Choroid plexus epithelial cell (primary cell): ENCODE data around the gene ZFAND2A.
"Not testable (repeated sequence)": the region's sequence is repeated elsewhere in the genome, so short reads cannot be mapped to it uniquely, and the experiment has no call there.

Experiments used
- DNase-seq: peaks from one replicate; pipeline ENCODE4 v3.0.0-alpha.2; 2010; ENCODE audit warnings: low read depth
- H3K4me3 ChIP-seq: 2 replicates; pipeline ENCODE4 v1.5.1; 2011; ENCODE audit warnings: low read depth, mild to moderate bottlenecking, control low read depth, low read length, moderate library complexity
- TF ChIP-seq, protein P1 (sequence below): conservative IDR thresholded peaks from 2 replicates; pipeline ENCODE4 v1.5.1; 2011; ENCODE audit warnings: low read depth, mild to moderate bottlenecking, control low read depth, inconsistent platforms, low read length, moderate library complexity

Gene ZFAND2A

DNA sequence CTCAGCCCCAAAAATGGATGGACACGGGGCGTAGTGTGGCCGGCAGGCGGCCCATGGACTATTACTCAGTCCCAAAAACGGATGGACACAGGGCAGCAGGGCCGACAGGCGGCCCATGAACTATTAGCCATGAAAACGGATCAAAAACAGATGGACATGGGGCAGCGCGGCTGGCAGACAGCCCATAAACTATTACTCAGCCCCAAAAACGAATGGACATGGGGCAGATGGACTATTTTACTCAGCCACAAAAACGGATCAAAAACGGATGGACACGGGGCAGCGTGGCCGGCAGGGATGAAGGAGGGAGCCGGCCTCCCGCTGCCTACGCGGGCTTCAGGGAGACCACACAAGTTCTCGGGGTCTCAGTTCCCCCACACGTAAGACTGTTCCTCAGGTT, 39.2 kb downstream of the ZFAND2A start:
- DNase-seq, result no peak
- TF ChIP-seq, protein P1, sequence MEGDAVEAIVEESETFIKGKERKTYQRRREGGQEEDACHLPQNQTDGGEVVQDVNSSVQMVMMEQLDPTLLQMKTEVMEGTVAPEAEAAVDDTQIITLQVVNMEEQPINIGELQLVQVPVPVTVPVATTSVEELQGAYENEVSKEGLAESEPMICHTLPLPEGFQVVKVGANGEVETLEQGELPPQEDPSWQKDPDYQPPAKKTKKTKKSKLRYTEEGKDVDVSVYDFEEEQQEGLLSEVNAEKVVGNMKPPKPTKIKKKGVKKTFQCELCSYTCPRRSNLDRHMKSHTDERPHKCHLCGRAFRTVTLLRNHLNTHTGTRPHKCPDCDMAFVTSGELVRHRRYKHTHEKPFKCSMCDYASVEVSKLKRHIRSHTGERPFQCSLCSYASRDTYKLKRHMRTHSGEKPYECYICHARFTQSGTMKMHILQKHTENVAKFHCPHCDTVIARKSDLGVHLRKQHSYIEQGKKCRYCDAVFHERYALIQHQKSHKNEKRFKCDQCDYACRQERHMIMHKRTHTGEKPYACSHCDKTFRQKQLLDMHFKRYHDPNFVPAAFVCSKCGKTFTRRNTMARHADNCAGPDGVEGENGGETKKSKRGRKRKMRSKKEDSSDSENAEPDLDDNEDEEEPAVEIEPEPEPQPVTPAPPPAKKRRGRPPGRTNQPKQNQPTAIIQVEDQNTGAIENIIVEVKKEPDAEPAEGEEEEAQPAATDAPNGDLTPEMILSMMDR, result no peak
- H3K4me3 ChIP-seq, result no peak overlapping the region

DNA sequence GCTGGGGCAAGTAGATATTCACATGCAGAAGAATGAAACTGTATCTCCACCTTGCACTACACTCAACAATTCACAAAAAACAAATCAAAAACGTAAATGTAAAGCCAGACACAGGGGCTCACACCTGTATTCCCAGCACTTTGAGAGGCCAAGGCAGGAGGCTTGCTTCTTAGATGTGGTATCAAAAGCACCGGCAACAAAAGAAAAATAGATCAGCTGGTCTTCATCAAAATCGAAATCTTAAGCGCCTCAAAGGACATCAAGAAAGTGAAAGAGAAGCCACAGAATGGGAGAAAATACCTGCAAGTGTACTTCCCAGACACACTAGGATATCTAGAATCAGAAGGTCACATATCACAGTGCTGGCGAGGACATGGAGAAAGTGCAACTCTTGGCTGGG, 40.8 kb downstream of the ZFAND2A start:
- DNase-seq, result no peak
- TF ChIP-seq, protein P1, result no peak
- no peak overlapping the region for H3K4me3 ChIP-seq

GRCh38 chr7:1117321-1117928, 42.6 kb downstream of the ZFAND2A start:
- TF ChIP-seq, protein P1, result no peak
- DNase-seq, result no peak
- no peak overlapping the region for H3K4me3 ChIP-seq

GRCh38 chr7:1116383-1117008, 43.5 kb downstream of the ZFAND2A start:
- not testable (repeated sequence) for DNase-seq, H3K4me3 ChIP-seq

DNA sequence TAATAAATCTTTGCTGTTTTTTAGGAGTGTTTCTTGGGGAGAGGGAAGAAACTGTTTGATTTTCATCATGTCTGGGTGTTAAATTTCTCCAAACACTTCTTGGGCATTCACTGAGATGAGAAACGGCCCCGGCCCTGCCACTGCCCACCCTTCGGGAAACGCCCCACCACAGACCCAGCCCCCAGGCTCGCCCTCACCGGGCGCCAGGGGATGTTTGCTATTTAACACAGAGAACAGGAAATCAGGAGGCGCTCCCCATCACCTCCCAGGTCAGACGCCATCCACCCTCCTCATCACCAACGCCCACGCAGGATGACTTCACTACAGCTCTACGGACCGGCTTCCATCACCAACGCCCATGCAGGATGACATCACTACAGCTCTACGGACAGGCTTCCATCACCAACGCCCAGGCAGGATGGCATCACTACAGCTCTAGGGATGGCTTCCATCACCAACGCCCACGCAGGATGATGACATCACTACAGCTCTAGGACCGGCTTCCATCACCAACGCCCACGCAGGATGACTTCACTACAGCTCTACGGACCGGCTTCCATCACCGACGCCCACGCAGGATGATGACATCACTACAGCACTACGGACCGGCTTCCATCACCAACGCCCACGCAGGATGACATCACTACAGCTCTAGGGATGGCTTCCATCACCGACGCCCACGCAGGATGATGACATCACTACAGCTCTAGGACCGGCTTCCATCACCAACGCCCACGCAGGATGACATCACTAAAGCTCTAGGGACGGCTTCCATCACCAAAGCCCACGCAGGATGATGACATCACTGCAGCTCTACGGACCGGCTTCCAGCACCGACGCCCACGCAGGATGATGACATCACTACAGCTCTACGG, 44.6 kb downstream of the ZFAND2A start:
- H3K4me3 ChIP-seq, DNase-seq: not testable (repeated sequence)

DNA sequence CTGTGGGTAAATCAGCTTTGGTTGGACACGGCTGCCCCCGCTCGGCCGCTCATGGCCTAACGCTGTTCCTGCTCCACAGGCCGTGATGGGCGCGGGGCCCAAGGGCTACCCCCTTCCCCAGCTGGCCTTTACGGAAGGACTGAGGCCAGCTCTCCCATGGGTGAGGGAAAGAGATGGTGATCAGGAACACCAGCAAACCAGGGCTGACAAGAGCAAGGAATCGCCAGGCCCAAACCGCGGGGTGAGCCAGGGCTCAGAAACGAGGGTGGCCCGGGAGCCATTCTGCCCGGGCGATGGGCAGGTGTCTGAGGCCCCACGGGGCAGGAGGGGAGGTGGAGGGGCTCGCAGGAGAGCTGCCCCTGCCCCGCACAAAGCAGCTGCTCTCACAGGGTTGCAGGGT, 45.5 kb downstream of the ZFAND2A start:
- no peak for DNase-seq
- TF ChIP-seq, protein P1, result no peak
- no peak overlapping the region for H3K4me3 ChIP-seq

GRCh38 chr7:1114088-1114487, 45.9 kb downstream of the ZFAND2A start:
- H3K4me3 ChIP-seq, result no peak overlapping the region
- no peak for DNase-seq
- TF ChIP-seq, protein P1, result no peak

DNA sequence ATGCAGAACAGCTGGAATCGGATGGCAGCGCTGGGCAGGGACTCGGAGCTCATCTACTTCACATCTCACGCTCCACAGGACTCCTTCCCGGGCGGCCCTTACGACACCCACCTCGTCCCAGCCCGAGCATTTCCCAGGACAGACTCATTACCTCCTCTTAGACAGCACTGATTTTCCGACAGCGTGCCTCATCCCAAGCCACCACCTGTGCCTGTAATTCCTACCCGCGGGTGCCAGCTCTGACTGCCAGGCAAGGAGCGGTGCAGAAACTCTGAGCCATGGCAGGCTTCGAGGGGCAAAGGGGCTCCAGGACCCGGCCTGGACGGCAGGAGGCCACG, 46.5 kb downstream of the ZFAND2A start:
- no peak for DNase-seq
- H3K4me3 ChIP-seq, result no peak overlapping the region
- TF ChIP-seq, protein P1, result no peak
